Liver (tissue), 9 donors: ENCODE measurements around the gene ELF2. TPM values are rescaled to one million over a fixed set of nuclear protein-coding genes. Genes with fewer than 3 reads are reported as not detected.

ENCODE experiments used
- DNase-seq: peaks from one replicate; pipeline ENCODE4 v3.0.0-alpha.2; 2017; ENCODE audit warnings: low spot score
- H3K27ac ChIP-seq, 2 donors: one replicate each; pipeline ENCODE4 v1.7.0; 2013; ENCODE audit warnings: inconsistent platforms in 2 of 2, low read length in 2 of 2, control low read depth in 1 of 2, low read depth in 1 of 2, mild to moderate bottlenecking in 1 of 2
- H3K27me3 ChIP-seq, 4 donors: one replicate each; pipeline versions ENCODE4 v1.6.1 to v1.7.0; 2013; ENCODE audit warnings: low read length in 3 of 4, inconsistent platforms in 1 of 4, mild to moderate bottlenecking in 1 of 4, moderate library complexity in 1 of 4; ENCODE audit not compliant: control insufficient read depth in 4 of 4, insufficient read depth in 4 of 4
- H3K36me3 ChIP-seq, 4 donors: one replicate each; pipeline versions ENCODE4 v1.6.1 to v1.7.0; 2013; ENCODE audit warnings: low read length in 3 of 4, mild to moderate bottlenecking in 3 of 4, low read depth in 1 of 4, moderate library complexity in 1 of 4; ENCODE audit not compliant: control insufficient read depth in 4 of 4, insufficient read depth in 3 of 4
- H3K4me1 ChIP-seq, 4 donors: one replicate each; pipeline versions ENCODE4 v1.6.1 to v1.7.0; 2013; ENCODE audit warnings: low read length in 3 of 4, mild to moderate bottlenecking in 3 of 4, moderate library complexity in 1 of 4; ENCODE audit not compliant: control insufficient read depth in 4 of 4, insufficient read depth in 4 of 4
- H3K4me3 ChIP-seq, 3 donors: one replicate each; pipeline versions ENCODE4 v1.6.1 to v1.7.0; 2013; ENCODE audit warnings: low read length in 3 of 3, control low read depth in 1 of 3, low read depth in 1 of 3, mild to moderate bottlenecking in 1 of 3
- H3K9ac ChIP-seq, 2 donors: one replicate each; pipeline ENCODE4 v1.7.0; 2013; ENCODE audit warnings: low read length in 2 of 2, mild to moderate bottlenecking in 2 of 2, moderate library complexity in 2 of 2, control low read depth in 1 of 2, low read depth in 1 of 2
- H3K9me3 ChIP-seq, 4 donors: one replicate each; pipeline versions ENCODE4 v1.6.1 to v1.7.0; 2013; ENCODE audit warnings: low read length in 3 of 4; ENCODE audit not compliant: control insufficient read depth in 4 of 4
- EGR1 ChIP-seq, 2 donors: IDR thresholded peaks; 2 replicates each; pipeline ENCODE4 v1.6.1; 2016 to 2018; ENCODE audit warnings: antibody characterized with exemption in 2 of 2, low read depth in 2 of 2
- FOXA1 ChIP-seq: IDR thresholded peaks from 2 replicates; pipeline ENCODE4 v1.6.1; 2016; ENCODE audit warnings: antibody characterized with exemption
- FOXA2 ChIP-seq: IDR thresholded peaks from 2 replicates; pipeline ENCODE4 v1.6.1; 2016; ENCODE audit warnings: antibody characterized with exemption
- GABPA ChIP-seq, 2 donors: IDR thresholded peaks in 1 of 2; conservative IDR thresholded peaks in 1 of 2; 2 replicates each; pipeline ENCODE4 v1.6.1; 2016; ENCODE audit warnings: antibody characterized with exemption in 2 of 2, mild to moderate bottlenecking in 1 of 2, moderate library complexity in 1 of 2
- HNF4A ChIP-seq, 2 donors: conservative IDR thresholded peaks; 2 replicates each; pipeline ENCODE4 v1.6.1; 2016; ENCODE audit warnings: antibody characterized with exemption in 2 of 2, mild to moderate bottlenecking in 2 of 2
- HNF4G ChIP-seq: IDR thresholded peaks from 2 replicates; pipeline ENCODE4 v1.6.1; 2016; ENCODE audit warnings: antibody characterized with exemption
- JUND ChIP-seq, 2 donors: IDR thresholded peaks; 2 replicates each; pipeline ENCODE4 v1.6.1; 2016; ENCODE audit warnings: antibody characterized with exemption in 2 of 2
- NR2F2 ChIP-seq: IDR thresholded peaks from 2 replicates; pipeline ENCODE4 v1.6.1; 2016; ENCODE audit warnings: antibody characterized with exemption
- RAD21 ChIP-seq, 2 donors: IDR thresholded peaks; 2 replicates each; pipeline ENCODE4 v1.6.1; 2016; ENCODE audit warnings: antibody characterized with exemption in 2 of 2, mild to moderate bottlenecking in 2 of 2
- RXRA ChIP-seq, 2 donors: IDR thresholded peaks; 2 replicates each; pipeline ENCODE4 v1.6.1; 2017 to 2018; ENCODE audit warnings: antibody characterized with exemption in 2 of 2, mild to moderate bottlenecking in 1 of 2
- SP1 ChIP-seq: IDR thresholded peaks from 2 replicates; pipeline ENCODE4 v1.6.1; 2018; ENCODE audit warnings: antibody characterized with exemption, mild to moderate bottlenecking
- TAF1 ChIP-seq: conservative IDR thresholded peaks from 2 replicates; pipeline ENCODE4 v1.6.1; 2016; ENCODE audit warnings: antibody characterized with exemption, mild to moderate bottlenecking
- YY1 ChIP-seq: IDR thresholded peaks from 2 replicates; pipeline ENCODE4 v1.6.1; 2016; ENCODE audit warnings: antibody characterized with exemption, mild to moderate bottlenecking
- WGBS: extraction: QIAGEN DNeasy Blood & Tissue Kit; methylation state at CpG from one replicate; pipeline ENCODE4 v1.1.7; 2013; 5-methylcytosine and 5-hydroxymethylcytosine counted together
- polyA plus RNA-seq, 2 donors: library from polyadenylated mRNA; stranded (reverse) in 1 of 2; unstranded in 1 of 2; fragments of 200-250 nt in 1 of 2; fragments of >200 nt in 1 of 2; fragmentation: Nextera tagmentation in 1 of 2; extraction: Ambion mirVana in 1 of 2; gene quantifications; one replicate each; pipeline versions ENCODE4 v1.2.1 to v1.2.3, GENCODE V29; 2013 to 2015
- total RNA-seq, 2 donors: library from RNA; depleted of rRNA; stranded (reverse); fragments of >200 nt; gene quantifications; one replicate each; pipeline ENCODE4 v1.2.3, GENCODE V29; 2014
- TF ChIP-seq, protein P1 (sequence below): IDR thresholded peaks from 2 replicates; pipeline ENCODE4 v1.6.1; 2016; ENCODE audit warnings: antibody characterized with exemption
- TF ChIP-seq, protein P2 (sequence below): IDR thresholded peaks from 2 replicates; pipeline ENCODE4 v1.6.1; 2016; ENCODE audit warnings: antibody characterized with exemption
- TF ChIP-seq, protein P3 (sequence below): IDR thresholded peaks from 2 replicates; pipeline ENCODE4 v1.6.1; 2016; ENCODE audit warnings: antibody characterized with exemption
- TF ChIP-seq, protein P4 (sequence below): fragments of 150-350 bp; IDR thresholded peaks from 2 replicates; pipeline ENCODE4 v1.5.1; 2017; ENCODE audit warnings: improper control_type of control experiment, low read depth, low read length; ENCODE audit not compliant: missing input control
- TF ChIP-seq, protein P5 (sequence below): IDR thresholded peaks from 2 replicates; pipeline ENCODE4 v1.6.1; 2016; ENCODE audit warnings: antibody characterized with exemption, mild to moderate bottlenecking
- donor health status: healthy.
- donor health status: healthy.
- donor health status: healthy.
- donor health status: healthy.
- donor health status: healthy.

ELF2 gene
- total and polyA plus RNA-seq, 4 donors, result 8.1 to 35.3 (median 24.1) TPM

DNA sequence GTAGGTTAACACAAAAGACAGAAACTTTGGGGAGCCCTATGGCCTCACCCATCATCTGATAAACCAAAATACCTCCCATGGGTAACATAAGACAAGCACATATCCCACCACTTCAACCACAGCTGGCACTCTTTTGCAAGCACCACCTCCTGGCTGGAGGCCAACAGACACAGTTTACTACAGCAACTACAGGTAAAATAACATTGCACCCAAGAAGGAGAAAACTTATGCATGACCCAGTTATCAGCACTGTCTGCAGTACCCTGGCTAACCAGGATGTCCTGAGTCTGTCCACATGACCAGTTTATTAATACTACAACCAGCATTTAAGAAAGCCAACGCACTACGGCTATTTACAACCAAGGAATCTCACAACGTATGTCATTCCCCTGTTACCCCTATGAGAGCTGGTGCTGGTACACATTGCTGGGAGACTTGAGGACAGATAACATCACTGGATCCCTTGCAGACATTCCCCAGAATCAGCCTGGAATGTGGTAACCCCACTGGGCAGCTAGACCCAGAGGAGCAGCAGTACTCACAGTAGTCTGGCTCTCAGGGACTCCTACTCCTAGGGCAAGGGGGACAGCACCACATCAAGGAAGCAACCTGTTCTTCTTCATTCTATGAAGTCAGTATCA, 32.0 kb downstream of the ELF2 start:
- no peak overlapping the region for H3K4me3 ChIP-seq
- no peak overlapping the region for H3K27ac ChIP-seq
- no peak overlapping the region for H3K9ac ChIP-seq
- no peaks in the 10 kb centered on the region for H3K36me3 ChIP-seq
- 81% methylated on average over 3 of the region's 3 CpGs for WGBS
- H3K9me3 ChIP-seq, result no peaks in the 10 kb centered on the region
- H3K4me1 ChIP-seq, result peaks cover 0 to 17% (median 4%) of the 10 kb centered on the region in 4 donors
- TF ChIP-seq FOXA1 (no peak), TAF1 (no peak), RAD21 (IDR thresholded peaks at IDR 0.05) (no peak), NR2F2 (no peak), HNF4A (conservative IDR thresholded peaks at IDR 0.05) (no peak), SP1 (no peak), YY1 (no peak), GABPA (IDR thresholded peaks at IDR 0.05 in 1 of 2, conservative IDR thresholded peaks at IDR 0.05 in 1 of 2) (no peak), EGR1 (IDR thresholded peaks at IDR 0.05; ENCODE audit: low read depth in 2 of 2) (no peak), RXRA (IDR thresholded peaks at IDR 0.05) (no peak), FOXA2 (no peak), JUND (IDR thresholded peaks at IDR 0.05) (no peak), HNF4G (no peak)
- TF ChIP-seq, protein P1, sequence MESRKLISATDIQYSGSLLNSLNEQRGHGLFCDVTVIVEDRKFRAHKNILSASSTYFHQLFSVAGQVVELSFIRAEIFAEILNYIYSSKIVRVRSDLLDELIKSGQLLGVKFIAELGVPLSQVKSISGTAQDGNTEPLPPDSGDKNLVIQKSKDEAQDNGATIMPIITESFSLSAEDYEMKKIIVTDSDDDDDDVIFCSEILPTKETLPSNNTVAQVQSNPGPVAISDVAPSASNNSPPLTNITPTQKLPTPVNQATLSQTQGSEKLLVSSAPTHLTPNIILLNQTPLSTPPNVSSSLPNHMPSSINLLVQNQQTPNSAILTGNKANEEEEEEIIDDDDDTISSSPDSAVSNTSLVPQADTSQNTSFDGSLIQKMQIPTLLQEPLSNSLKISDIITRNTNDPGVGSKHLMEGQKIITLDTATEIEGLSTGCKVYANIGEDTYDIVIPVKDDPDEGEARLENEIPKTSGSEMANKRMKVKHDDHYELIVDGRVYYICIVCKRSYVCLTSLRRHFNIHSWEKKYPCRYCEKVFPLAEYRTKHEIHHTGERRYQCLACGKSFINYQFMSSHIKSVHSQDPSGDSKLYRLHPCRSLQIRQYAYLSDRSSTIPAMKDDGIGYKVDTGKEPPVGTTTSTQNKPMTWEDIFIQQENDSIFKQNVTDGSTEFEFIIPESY, result no peak
- TF ChIP-seq, protein P2, sequence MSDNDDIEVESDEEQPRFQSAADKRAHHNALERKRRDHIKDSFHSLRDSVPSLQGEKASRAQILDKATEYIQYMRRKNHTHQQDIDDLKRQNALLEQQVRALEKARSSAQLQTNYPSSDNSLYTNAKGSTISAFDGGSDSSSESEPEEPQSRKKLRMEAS, result no peak
- TF ChIP-seq, protein P3, sequence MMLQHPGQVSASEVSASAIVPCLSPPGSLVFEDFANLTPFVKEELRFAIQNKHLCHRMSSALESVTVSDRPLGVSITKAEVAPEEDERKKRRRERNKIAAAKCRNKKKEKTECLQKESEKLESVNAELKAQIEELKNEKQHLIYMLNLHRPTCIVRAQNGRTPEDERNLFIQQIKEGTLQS, result no peak
- TF ChIP-seq, protein P4, sequence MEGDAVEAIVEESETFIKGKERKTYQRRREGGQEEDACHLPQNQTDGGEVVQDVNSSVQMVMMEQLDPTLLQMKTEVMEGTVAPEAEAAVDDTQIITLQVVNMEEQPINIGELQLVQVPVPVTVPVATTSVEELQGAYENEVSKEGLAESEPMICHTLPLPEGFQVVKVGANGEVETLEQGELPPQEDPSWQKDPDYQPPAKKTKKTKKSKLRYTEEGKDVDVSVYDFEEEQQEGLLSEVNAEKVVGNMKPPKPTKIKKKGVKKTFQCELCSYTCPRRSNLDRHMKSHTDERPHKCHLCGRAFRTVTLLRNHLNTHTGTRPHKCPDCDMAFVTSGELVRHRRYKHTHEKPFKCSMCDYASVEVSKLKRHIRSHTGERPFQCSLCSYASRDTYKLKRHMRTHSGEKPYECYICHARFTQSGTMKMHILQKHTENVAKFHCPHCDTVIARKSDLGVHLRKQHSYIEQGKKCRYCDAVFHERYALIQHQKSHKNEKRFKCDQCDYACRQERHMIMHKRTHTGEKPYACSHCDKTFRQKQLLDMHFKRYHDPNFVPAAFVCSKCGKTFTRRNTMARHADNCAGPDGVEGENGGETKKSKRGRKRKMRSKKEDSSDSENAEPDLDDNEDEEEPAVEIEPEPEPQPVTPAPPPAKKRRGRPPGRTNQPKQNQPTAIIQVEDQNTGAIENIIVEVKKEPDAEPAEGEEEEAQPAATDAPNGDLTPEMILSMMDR, result no peak
- TF ChIP-seq, protein P5, sequence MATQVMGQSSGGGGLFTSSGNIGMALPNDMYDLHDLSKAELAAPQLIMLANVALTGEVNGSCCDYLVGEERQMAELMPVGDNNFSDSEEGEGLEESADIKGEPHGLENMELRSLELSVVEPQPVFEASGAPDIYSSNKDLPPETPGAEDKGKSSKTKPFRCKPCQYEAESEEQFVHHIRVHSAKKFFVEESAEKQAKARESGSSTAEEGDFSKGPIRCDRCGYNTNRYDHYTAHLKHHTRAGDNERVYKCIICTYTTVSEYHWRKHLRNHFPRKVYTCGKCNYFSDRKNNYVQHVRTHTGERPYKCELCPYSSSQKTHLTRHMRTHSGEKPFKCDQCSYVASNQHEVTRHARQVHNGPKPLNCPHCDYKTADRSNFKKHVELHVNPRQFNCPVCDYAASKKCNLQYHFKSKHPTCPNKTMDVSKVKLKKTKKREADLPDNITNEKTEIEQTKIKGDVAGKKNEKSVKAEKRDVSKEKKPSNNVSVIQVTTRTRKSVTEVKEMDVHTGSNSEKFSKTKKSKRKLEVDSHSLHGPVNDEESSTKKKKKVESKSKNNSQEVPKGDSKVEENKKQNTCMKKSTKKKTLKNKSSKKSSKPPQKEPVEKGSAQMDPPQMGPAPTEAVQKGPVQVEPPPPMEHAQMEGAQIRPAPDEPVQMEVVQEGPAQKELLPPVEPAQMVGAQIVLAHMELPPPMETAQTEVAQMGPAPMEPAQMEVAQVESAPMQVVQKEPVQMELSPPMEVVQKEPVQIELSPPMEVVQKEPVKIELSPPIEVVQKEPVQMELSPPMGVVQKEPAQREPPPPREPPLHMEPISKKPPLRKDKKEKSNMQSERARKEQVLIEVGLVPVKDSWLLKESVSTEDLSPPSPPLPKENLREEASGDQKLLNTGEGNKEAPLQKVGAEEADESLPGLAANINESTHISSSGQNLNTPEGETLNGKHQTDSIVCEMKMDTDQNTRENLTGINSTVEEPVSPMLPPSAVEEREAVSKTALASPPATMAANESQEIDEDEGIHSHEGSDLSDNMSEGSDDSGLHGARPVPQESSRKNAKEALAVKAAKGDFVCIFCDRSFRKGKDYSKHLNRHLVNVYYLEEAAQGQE, result no peak
- H3K27me3 ChIP-seq, result no peaks in the 10 kb centered on the region
- no peak for DNase-seq
